ENCODE results near the gene ELF2.
"Not testable (repeated sequence)": the region's sequence is repeated elsewhere in the genome, so short reads cannot be mapped to it uniquely, and the experiment has no call there.

The ELF2 gene

DNA sequence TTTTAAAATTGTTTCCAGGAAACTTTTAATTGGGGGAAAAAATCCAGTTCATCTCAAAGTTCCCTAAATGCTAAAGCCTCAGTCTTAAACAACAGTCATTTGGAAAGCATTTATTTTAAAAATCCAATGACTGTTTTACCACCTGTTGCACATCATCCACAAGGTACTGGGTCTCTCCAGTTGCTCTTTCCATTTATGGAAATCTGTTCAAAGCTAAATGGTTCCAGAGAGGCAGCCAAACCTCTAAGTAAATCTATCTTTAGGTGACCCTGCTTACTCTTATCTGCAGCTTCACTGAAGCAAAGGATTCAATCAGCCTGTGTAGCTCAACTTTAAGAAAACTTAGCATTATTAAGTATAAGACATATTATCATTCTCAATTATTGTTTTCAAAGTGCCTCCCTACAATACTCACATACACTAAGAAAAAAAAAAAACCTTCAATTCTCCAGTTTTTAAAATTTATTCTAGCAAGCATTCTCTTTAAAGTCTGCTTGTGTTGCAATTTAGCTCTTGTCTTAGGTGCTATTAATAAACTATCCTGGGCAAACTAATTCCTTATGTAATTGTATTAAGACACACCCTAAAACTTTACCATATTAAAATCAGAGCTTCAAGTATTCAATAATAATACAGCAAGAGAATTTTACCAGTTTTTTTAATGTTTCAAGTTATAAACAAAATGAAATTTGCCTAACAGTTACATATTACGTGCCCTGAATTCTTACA lies 100.8 kb downstream of the ELF2 start:
- DNase-seq = no peak

DNA sequence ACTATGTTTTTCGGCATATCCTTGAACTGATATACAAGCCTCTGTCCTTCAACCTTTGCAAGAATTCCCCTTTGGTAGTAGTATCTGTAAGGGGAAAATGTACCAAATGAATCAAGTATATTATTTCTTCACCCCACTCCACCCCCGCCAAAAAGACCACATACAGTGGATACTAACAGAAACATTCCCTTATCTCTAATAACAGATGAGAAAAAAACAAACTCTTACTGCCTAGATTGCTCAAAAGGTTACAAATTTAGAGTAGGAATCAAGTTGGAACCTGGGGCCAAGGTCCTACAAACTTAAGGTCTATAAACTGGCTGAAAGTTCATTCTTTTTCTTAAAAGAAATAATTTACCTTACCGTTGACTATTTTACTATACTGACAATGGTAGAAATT lies 116.4 kb downstream of the ELF2 start:
- no peak for DNase-seq

DNA sequence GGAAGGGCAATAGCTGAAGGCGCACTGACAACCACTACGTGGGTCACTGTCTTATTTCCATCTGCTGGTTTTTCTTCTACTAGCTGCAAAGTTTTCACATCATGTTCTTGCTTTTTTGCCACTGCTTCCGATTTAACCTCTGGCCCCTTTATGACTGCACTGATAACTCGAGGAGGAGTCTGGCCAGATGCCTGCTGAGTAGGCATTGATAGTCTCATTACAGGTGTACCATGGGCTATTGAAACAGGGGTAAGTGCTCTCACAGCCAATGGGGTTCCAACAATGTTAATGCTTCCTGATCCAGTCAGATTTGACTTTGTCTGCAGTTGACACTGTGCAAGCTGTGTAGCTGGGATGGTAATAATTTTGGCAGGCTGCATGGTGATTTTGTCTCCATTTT lies 118.0 kb downstream of the ELF2 start:
- DNase-seq = not testable (repeated sequence)

DNA sequence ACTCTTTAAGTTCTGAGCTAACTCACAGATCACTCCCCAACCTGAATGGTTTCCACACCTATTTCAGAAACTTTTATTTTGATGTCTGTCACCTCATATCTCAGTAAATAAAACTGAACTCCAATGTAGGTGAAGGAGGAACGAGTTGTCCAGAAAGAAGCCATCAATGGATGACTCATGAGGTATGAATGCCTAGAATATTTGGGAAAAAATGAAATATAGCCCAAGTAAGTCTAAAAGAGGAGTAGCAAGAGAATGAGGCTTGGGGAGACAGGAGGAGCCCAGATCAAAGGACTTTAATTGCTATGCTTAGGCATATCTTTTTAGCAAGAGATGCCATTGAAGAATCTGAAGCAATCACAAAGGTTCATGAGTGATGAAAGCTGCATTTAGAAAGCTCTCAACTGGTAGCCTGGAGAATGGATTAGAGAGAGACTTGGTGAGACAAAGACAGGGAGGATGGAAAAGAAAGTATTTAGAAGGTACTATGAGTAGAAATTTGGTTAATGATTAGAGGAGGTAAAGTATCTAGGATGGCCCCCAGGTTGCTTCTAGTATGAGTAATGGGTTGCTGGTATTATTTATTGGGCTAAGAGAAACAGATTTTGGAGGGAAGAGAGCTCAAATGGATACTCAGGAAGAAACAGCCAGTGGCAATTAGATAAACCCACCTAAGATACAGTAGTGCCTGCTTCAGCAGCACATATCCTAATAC lies 122.1 kb downstream of the ELF2 start:
- DNase-seq = no peak

DNA sequence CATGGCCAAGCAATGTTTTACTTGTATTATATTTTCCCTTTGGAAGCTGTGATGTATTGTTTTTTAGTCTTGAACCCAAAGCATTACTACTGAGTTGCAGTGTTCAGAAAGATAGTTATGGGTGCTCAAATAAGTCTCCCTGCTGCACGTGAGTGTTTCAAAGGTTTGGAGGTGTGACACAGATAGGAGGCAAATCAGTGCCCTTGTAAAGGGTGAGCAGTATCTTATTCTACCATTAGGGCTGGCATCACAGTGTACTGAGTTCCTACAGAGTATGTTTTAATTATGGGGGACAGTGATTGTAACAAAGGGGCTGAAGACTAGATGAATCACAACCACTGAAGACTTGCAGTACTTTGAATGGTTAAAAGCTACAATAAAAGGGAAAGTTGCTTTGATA lies 123.1 kb downstream of the ELF2 start:
- DNase-seq = no peak

DNA sequence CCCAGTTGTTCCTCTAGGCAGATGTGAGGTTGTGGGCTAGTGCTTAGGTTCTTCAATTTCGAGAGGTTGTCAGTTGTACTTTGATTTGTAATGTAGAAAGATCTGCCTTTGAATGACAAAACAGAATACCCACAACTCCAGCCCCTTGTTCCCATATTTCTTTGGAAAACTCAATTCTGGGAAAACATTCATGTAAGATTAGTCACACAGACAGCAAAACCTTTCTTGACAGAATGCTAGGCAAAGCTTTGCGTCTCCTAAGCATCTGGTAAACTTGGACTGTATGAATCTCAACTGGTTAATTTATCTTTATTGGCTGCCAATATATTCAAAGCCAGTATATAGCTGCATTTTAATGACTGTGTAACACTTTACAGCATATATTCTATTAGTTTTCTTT lies 126.6 kb downstream of the ELF2 start:
- no peak for DNase-seq

DNA sequence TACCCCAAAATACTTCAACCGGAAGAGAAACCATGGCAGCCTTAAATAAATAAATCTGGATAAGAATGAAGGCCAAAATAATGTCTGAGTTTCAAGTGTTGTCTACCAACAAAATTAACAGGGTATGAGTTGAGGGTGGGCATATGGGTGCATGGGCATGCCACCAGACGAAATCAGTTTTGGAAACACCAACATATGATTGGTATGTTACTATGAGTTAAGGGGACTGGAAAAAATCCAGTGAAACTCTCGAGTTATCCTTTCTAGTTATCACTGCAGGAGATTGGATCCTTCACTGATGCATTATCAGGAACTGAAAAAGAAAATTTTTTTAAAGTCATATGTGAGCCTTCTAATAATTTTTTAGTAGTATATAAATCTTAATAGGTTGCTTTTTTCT lies 129.0 kb downstream of the ELF2 start:
- DNase-seq = no peak

DNA sequence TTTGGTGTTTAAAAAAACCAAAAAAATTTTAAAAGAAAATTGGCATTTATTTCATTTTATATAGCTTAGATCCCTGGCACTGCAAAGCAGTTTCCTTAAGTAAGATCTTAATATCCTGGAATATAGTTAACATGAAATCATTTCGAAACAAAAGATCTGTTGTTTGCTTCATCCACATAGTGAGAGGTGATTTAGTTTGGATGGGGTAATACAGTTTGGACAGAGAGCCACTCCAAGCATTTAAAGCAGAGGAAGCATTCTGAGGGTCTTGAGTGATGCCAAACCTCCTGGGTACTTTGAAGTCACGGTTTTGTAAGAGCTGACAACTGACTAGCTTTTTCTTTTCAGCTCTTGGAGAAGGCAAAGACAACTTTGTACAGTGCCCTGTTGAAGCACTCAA lies 132.7 kb downstream of the ELF2 start:
- no peak for DNase-seq

DNA sequence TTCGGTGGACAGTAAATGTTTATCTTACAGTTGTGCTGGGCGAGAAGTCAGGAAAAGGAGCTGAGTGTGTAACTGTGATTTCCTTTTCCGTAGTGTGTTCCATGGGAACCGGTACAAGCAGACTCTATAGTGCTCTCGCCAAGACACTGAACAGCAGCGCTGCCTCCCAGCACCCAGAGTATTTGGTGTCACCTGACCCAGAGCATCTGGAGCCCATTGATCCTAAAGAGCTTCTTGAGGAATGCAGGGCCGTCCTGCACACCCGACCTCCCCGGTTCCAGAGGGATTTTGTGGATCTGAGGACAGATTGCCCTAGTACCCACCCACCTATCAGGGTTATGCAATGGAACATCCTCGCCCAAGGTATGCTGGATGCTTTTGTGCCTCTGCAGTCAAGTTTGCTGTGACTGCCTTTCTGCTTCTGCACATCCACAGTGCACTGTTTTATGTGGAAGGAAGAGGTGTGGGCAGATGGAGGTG lies 134.0 kb downstream of the ELF2 start:
- DNase-seq = no peak

DNA sequence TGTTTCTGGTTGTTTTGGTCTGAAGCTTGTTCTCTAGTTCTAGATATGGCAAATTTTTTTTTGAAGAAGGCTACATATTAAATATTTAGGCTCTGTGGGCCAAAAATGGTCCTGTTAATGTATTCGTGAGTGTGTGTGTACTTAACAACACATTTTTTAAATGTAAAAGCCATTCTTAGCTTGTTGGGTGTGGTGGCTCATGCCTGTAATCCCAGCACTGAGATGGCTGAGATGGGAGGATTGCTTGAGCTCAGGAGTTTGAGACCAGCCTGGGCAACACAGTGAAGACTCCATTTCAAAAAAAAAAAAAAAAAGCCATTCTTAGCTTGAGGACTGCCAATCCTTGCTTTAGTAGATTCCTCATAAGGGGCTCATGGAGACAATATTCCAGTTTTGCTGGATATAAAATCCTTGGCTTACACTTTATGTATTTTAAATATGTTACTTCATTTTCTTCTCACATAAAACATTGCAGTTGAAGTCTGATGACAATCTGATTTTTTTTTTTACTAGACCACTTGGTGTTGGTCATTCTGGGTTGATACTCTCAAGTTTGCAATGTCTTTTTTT lies 138.1 kb downstream of the ELF2 start:
- no peak for DNase-seq

DNA sequence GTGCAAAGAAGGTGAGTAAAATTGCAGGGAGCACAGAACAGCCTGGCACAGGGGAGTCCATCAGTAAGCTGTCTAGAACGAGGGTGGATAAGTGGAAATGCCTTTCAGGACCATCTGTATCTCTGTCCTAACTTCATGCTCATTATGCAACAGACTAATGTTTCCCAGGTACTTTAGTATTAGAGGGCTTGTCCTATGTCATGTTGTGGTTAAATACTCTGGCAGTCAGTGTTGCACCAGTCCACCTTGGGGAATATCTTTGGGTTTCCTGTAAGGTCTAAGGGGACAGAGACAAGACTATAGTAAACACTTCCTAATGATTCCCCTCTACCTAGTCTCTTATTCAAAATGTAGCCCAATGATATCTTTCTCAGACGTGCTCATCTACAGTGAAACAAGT lies 140.1 kb downstream of the ELF2 start:
- no peak for DNase-seq

DNA sequence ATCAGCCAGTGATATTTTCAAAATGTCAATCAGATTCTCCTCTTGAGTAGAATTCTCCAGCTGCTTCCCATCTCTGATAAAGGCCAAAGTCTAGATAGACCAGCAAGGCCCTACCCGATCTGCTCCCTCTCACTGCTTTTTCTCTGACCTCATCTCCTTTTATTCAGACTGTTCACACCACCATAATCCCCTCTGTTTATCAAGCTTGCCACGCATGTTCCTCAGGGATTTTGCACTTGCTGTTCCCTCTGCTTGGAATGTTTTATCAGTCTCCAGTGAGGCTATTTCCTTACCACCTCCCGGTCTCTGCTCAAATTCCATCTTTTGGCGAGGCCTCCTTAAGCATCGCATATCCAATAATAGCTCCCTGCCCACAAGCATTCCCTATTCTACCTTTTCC lies 141.4 kb downstream of the ELF2 start:
- no peak for DNase-seq

DNA sequence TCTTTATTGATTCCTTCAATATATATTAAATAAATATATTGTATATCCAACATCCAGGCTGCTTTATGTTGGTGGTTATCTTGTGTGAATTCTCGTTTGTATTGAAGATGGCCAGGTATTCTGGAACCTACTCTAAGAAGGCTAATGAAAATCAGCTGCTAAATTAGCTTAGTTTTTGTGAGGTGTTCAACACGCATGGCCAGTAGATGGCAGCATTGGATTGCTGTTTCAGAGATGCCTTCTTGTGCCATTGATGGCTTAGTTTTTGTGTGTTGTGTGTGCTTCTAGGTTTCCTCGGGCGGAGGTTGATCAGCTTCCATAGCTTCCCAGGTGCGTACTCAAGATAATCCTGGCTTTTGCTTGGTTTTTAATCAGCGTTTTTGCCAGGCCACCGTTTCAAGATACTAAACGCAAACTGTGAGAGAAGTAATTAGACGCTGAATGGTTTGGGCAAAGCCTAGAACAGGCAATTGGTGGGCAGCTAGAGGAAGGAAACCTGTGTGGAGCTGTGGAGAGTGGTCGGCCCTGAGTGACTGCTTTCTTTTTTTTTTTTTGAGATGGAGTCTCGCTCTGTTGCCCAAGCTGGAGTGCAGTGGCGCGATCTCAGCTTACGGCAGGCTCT lies 146.3 kb downstream of the ELF2 start:
- peak; percentile 53 to 67 for DNase-seq

DNA sequence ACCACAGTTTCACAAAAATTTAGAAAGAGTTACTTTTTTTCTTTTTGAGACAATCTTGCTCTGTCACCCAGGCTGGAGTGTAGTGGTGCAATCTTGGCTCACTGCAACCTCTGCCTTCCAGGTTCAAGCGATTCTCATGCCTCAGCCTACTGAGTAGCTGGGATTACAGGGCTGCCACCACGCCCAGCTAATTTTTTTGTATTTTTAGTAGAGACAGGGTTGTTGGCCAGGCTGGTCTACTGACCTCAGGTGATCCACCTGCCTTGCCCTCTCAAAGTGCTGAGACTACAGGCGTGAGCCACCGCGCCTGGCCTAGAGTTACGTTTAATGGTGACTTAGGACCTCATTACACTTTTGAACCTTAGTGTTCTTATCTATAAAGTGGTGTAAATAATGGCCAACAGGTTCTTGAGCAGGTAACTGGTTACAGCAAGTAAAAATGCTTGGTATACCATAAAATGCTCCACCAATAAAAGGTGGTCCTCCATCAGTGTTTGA lies 147.1 kb downstream of the ELF2 start:
- not testable (repeated sequence) for DNase-seq

DNA sequence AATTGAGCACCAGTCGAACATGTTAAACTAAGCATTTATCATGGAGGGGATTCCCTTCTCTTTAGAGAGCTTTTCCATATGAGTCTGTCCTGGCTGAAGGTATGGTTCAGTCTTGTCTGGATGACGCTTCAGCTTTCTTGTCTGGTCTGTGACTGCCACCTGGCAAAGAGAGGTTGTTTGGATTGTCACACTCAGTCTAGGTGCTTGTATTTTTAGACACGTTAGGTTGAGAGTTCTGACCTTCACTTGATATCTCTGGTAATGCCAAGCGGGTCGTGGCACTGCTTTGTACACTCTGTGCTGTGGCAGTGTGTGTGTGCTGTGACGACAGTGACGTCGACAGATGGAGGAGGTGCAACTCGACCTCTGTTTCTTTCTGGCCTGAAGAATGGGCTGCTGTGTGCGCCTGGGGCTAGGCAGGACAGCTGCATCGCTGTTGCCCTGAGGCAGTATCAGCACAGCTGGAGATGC lies 148.8 kb downstream of the ELF2 start:
- DNase-seq = no peak

DNA sequence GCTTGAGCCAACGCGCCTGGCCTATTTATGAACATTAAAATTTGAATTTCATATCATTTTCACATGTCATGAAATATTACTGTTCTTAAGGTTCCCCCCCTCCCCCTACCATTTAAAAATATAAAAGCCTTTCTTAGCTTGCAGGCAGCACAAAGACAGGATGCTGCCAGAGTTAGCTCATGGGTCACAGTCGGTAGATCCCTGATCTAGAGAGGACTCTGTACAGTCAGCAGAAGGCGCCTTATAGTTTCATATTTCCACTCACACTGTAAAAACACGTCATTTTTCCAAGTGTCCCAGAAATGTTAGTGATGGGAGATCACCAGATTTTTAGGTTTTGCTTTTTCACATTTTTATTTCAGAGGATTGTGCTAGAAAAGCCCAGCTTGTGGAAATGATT lies 149.2 kb downstream of the ELF2 start:
- DNase-seq = no peak

DNA sequence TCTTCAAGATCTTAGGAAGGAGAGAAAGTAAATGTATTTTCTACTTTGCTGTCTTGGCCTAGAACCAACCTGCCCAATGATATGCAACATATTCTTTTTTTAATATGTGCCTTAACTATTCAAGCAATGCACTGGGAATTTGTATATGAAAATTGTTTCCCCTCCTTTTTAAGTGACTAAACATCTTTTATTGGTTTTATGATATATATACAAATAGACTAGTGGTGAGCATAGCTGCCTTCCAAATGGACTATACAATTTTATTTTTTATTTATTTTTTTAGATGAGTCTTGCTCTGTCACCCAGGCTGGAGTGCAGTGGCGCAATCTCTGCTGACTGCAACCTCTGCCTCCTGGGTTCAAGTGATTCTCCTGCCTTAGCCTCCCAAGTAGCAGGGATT lies 151.2 kb downstream of the ELF2 start:
- DNase-seq = no peak

DNA sequence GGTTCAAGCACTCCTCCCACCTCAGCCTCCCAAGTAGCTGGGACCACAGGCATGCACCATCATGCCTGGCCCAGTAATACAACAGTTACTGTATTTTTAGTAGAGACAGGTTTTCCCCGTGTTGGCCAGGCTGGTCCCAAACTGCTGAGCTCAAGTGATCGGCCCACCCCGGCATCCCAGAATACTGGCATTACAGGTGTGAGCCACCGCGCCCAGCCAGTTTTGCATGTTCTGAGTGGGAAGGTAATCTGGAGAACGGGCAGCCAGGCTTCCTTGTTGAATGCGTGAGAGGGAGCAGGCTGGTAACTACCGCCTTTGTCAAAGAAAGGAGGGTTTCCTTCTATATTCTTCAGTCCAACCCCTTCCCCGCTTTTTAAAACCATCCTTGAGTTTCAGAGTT lies 152.3 kb downstream of the ELF2 start:
- no peak for DNase-seq

DNA sequence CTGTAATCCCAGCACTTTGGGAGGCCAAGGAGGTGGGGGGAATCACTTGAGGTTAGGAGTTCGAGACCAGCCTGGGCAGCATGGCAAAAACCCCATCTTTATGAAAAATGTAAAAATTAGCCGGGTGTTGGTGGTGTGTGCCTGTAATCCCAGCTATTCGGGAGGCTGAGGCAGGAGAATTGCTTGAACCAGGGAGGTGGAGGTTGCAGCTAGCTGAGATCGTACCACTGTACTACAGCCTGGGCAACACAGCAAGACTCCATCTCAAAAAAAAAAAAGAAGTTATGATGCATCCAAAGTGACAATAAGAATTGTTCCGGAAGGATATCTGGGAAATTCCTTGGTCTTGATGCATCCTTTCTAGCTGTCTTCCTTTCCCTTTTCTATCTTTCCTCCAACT lies 154.2 kb downstream of the ELF2 start:
- DNase-seq = no peak

DNA sequence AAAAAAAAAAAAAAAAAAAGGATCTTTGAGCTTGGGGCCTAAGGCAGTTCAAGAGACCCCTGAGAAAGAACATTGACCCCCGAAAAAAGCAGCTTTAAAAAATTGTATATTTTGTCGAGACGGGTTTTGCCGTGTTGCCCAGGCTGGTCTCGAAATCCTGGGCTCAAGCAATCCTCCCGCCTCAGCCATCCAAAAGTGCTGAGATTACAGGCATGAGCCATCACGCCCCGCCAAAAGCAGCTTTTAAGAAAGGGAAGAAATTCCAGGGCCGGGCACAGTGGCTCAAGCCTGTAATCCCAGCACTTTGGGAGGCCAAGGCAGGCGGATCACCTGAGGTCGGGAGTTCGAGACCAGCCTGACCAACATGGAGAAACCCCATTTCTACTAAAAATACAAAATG lies 155.9 kb downstream of the ELF2 start:
- not testable (repeated sequence) for DNase-seq

DNA sequence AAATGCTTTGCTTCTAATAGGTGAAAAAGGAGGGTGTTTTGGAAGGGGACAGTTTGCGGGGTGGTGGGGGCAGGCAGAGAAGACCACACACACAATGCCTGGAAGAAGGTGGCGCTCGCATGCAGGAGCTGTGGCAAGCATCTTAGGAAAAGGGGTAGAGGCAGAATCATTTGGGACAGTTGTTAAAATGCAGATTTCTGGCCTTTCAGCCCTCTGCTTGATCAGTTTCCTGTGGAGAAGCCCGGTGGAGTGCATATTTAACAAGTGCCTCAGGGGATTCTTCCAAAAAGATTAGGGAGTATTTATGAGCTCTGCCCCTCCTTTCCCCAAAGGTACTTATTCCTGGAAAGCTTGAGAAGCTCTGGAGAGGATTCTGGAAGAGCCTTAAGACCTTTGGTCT lies 156.6 kb downstream of the ELF2 start:
- no peak for DNase-seq

DNA sequence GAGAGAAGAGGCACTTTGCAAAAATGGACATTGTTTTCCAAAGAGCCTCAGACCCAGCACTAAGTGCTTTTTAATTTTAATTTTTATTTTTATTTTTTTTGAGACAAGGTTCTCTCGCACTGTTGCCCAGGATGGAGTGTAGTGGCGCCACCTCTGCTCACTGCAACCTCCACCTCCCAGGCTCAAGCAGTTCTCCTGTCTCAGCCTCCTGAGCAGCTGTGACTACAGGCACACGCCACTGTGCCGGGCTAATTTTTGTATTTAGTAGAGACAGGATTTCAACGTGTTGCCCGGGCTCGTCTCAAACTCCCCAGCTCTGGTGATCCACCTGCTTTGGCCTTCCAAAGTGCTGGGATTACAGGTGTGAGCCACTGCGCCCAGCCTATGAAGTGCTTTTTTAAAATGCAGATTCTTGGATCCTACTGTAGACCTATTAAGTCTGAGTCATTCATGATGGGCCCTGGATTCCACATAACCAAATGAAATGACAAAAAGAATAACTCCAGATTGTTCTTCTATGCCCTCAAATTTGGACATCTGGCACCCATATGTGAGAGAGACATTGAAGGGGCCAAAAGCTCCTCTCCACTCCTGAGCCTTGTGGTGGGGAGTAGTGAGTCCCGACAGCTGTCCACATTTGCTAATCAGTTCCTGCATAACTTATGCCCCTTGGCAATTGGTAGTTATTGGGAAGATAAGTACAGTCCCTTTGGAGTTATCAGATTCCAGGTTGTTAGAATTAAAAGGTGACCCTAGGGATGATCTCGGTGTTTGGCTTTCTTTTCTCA lies 157.9 kb downstream of the ELF2 start:
- no peak for DNase-seq

DNA sequence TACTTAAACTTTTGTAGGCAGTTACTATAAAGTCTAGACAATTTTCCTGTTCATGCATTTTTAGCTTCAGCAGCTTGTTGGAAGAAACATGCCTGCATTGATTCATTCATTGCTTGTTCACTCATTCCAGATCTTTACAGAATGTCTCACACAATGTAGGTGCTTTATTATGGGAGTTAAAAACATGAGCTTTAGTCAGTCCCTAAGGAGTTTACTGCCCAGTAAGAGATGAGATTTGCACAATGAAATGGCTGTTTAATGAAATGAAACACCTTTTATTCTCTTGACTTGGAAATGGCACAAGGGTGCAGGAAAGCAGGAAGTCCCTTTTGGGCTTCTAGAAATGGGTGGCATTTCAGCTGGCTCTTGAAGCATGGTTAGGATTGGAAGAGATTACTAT lies 158.5 kb downstream of the ELF2 start:
- no peak for DNase-seq
